CD4-positive, alpha-beta T cell (primary cell): Measurements from ENCODE around the gene B4GALT1. TPM values are rescaled to one million over a fixed set of nuclear protein-coding genes. Genes with fewer than 3 reads are reported as not detected.
A peak's percentile ranks its signal among the peaks of the same experiment; 100 is the strongest.

Experiments
- ATAC-seq: fragments of 200-7000 bp; cut with Tn5 transposase; one replicate; pipeline ENCODE4 v1.10.0; 2022; ENCODE audit warnings: mild to moderate bottlenecking; ENCODE audit not compliant: poor library complexity
- CTCF ChIA-PET: fragments of 350-600 bp; sonication (Branson Sonifier 250); formaldehyde crosslinking; loops from one replicate; lab custom pipeline; 2021; ENCODE audit warnings: antibody characterized with exemption, inconsistent platforms; lab: Charles Lee
- POLR2A ChIA-PET: fragments of 350-600 bp; sonication (Branson Sonifier 250); formaldehyde crosslinking; loops from one replicate; lab custom pipeline; 2021; ENCODE audit warnings: antibody characterized with exemption, inconsistent platforms; lab: Charles Lee
- DNase-seq, 14 experiments: peaks; one replicate each; pipeline ENCODE4 v3.0.0-alpha.2; 2013 to 2020; ENCODE audit warnings: mixed read lengths in 2 of 14
- H3K27ac ChIP-seq, 2 donors: one replicate each; pipeline versions ENCODE4 v1.5.1 to v1.7.0; 2013; ENCODE audit warnings: low read length in 2 of 2, low read depth in 1 of 2, mild to moderate bottlenecking in 1 of 2
- H3K27me3 ChIP-seq, 2 experiments: 1 replicate in 1 of 2; 2 replicates in 1 of 2; pipeline versions ENCODE4 v1.6.1 to v1.7.0; 2013; ENCODE audit warnings: low read length in 2 of 2, control low read depth in 1 of 2, mild to moderate bottlenecking in 1 of 2, moderate library complexity in 1 of 2; ENCODE audit not compliant: insufficient read depth in 2 of 2, control insufficient read depth in 1 of 2
- H3K36me3 ChIP-seq: one replicate; pipeline ENCODE4 v1.6.1; 2013; ENCODE audit warnings: low read length, control low read depth; ENCODE audit not compliant: insufficient read depth
- H3K4me1 ChIP-seq: one replicate; pipeline ENCODE4 v1.6.1; 2013; ENCODE audit warnings: low read length, control low read depth; ENCODE audit not compliant: insufficient read depth
- H3K4me3 ChIP-seq: one replicate; pipeline ENCODE4 v1.5.1; 2013; ENCODE audit warnings: mild to moderate bottlenecking, low read length, moderate library complexity
- H3K9me3 ChIP-seq, 2 experiments: 1 replicate in 1 of 2; 2 replicates in 1 of 2; pipeline versions ENCODE4 v1.6.1 to v1.7.0; 2013; ENCODE audit warnings: low read length in 2 of 2, mild to moderate bottlenecking in 2 of 2, control low read depth in 1 of 2, moderate library complexity in 1 of 2; ENCODE audit not compliant: control insufficient read depth in 1 of 2, insufficient read depth in 1 of 2
- H3K27ac Mint-ChIP-seq: one replicate; pipeline ENCODE4 v1.8.0; 2020; ENCODE audit warnings: mixed read lengths
- H3K27me3 Mint-ChIP-seq: one replicate; pipeline ENCODE4 v1.8.0; 2021; ENCODE audit warnings: mixed read lengths
- H3K36me3 Mint-ChIP-seq: one replicate; pipeline ENCODE4 v1.8.0; 2021; ENCODE audit warnings: low read depth, mixed read lengths
- H3K4me1 Mint-ChIP-seq: one replicate; pipeline ENCODE4 v1.8.0; 2021; ENCODE audit warnings: low read depth, mixed read lengths
- H3K4me3 Mint-ChIP-seq: one replicate; pipeline ENCODE4 v1.8.0; 2020; ENCODE audit warnings: mild to moderate bottlenecking, mixed read lengths
- H3K9me3 Mint-ChIP-seq: one replicate; pipeline ENCODE4 v1.8.0; 2020; ENCODE audit warnings: mixed read lengths
- intact Hi-C, 2 experiments: fragments of 100-400 bp; cut with DNase I in 1 of 2; cut with micrococcal nuclease in 1 of 2; formaldehyde crosslinking; loops; one replicate each; pipeline versions ENCODE4 v1.15.1 to v1.9.0; 2023 to 2025; cut with DNase I, micrococcal nuclease
- total RNA-seq, 174 experiments: library from RNA in 2 of 174; stranded (reverse) in 2 of 174; gene quantifications; one replicate each; pipeline ENCODE4 v1.2.3 and lab custom pipeline; 2021 to 2026
- TF ChIP-seq, protein P1 (sequence below): fragments of 200-600 bp; IDR thresholded peaks from one replicate; pipeline ENCODE4 v1.8.0; 2022; ENCODE audit warnings: antibody characterized with exemption, mild to moderate bottlenecking

The B4GALT1 gene
- total RNA-seq, 2 experiments from 2014 or later = 74.7 to 77.0 TPM

GRCh38 chr9:33151601-33152000 is 15.5 kb downstream of the B4GALT1 start:
- H3K4me3 ChIP-seq = no peak overlapping the region
- Mint-ChIP-seq H3K4me3 (no peak overlapping the region), H3K9me3 (peaks cover 5% of the 10 kb centered on the region), H3K4me1 (peaks cover 81% of the 10 kb centered on the region), H3K27me3 (no peaks in the 10 kb centered on the region), H3K27ac (peak overlapping the region; percentile 31), H3K36me3 (peaks cover 5% of the 10 kb centered on the region)
- no peak overlapping the region for H3K27ac ChIP-seq
- peaks cover 68% of the 10 kb centered on the region for H3K4me1 ChIP-seq
- no peaks in the 10 kb centered on the region for H3K27me3 ChIP-seq
- DNase-seq = no peak
- CTCF ChIA-PET = interaction anchor here (1.9 kb wide), 1 partner anchor 10 kb away, joined by 7 read pairs; no protein-coding TSS in a partner anchor
- POLR2A ChIA-PET = interaction anchor here (1.2 to 2.2 kb wide), 6 partner anchors 8 to 127 kb away, joined by 3 to 13 read pairs (median 4); partner anchors contain the start of genes B4GALT1 and DNAJA1
- intact Hi-C loops = no loop called here
- no peaks in the 10 kb centered on the region for H3K9me3 ChIP-seq
- TF ChIP-seq, protein P1, sequence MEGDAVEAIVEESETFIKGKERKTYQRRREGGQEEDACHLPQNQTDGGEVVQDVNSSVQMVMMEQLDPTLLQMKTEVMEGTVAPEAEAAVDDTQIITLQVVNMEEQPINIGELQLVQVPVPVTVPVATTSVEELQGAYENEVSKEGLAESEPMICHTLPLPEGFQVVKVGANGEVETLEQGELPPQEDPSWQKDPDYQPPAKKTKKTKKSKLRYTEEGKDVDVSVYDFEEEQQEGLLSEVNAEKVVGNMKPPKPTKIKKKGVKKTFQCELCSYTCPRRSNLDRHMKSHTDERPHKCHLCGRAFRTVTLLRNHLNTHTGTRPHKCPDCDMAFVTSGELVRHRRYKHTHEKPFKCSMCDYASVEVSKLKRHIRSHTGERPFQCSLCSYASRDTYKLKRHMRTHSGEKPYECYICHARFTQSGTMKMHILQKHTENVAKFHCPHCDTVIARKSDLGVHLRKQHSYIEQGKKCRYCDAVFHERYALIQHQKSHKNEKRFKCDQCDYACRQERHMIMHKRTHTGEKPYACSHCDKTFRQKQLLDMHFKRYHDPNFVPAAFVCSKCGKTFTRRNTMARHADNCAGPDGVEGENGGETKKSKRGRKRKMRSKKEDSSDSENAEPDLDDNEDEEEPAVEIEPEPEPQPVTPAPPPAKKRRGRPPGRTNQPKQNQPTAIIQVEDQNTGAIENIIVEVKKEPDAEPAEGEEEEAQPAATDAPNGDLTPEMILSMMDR = no peak
- ATAC-seq = no peak
- H3K36me3 ChIP-seq = no peaks in the 10 kb centered on the region

DNA sequence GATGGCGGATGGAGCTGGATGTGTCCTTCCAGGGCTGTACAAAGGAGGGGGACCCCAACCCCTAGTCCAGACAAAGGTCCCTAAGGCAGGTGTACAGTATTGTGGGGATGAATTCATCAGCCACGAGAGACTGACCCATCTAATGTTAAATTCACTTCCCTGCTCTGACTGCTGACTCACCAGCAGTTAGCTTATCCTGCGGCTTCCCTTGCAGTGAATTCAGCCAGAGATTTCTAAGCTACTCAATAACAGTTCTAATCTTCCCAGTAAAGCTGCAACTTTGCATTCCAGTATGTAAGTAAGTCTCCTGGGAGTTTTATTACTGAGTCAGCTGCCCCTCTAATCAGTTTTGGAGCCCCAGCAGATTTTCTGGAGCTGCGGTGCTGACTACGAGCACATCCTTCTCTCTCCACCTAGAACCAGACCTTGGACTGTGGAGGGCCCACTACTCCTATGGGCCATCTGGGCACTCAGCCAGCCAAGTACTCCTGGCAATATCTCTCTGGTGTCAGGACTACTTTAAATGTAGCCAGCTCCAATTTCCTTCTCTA is 16.1 kb downstream of the B4GALT1 start:
- Histone ChIP-seq H3K27ac (no peak overlapping the region), H3K36me3 (no peaks in the 10 kb centered on the region), H3K4me1 (peaks cover 69% of the 10 kb centered on the region), H3K4me3 (no peak overlapping the region), H3K27me3 (no peaks in the 10 kb centered on the region), H3K9me3 (no peaks in the 10 kb centered on the region)
- Mint-ChIP-seq H3K9me3 (peaks cover 5% of the 10 kb centered on the region), H3K4me1 (peaks cover 87% of the 10 kb centered on the region), H3K27ac (peak overlapping the region; percentile 31), H3K36me3 (peaks cover 5% of the 10 kb centered on the region), H3K4me3 (no peak overlapping the region), H3K27me3 (no peaks in the 10 kb centered on the region)
- no peak for ATAC-seq
- intact Hi-C loops = no loop called here
- no peak for DNase-seq
- ChIA-PET POLR2A (interaction anchor here (1.2 to 2.2 kb wide), 6 partner anchors 8 to 126 kb away, joined by 3 to 13 read pairs (median 4); partner anchors contain the start of genes B4GALT1 and DNAJA1), CTCF (interaction anchor here (1.1 to 1.9 kb wide), 2 partner anchors 11 to 24 kb away, joined by 3 to 7 read pairs; no protein-coding TSS in a partner anchor)
- TF ChIP-seq, protein P1 = no peak

DNA sequence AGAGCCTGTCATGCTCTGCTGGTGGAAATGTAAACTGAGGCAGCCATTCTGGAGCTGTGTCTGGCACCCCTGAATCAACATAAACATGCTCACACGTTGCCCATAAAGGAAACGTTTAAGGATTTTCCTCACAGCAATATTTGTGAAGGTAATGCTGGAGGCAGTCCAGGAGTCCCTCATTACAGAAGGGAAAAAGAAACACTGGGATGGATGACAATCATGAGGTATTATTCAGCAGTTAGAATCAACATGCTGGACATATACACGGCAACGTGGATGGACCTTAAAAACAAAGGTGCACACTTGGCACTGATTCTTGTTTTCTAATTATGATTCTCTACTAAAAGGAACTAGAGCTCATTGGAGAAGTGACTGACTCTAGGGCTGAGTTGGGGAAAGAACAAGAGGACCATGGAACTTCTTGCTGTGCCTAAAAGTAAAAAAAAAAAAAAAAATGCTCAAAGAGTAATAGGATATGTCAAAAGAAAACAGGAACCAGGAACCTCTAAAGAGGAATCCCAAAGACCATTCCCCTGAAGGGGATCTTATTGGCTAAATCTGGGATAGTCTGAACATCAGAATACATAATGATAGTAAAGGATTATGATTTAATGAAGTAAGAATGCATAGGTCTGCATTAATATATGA is 18.6 kb downstream of the B4GALT1 start:
- ATAC-seq (no peak), DNase-seq (no peak)
- Mint-ChIP-seq H3K27me3 (no peaks in the 10 kb centered on the region), H3K9me3 (peaks cover 3% of the 10 kb centered on the region), H3K4me1 (peaks cover 83% of the 10 kb centered on the region), H3K27ac (no peak overlapping the region), H3K36me3 (peaks cover 5% of the 10 kb centered on the region), H3K4me3 (no peak overlapping the region)
- Histone ChIP-seq H3K36me3 (no peaks in the 10 kb centered on the region), H3K27me3 (no peaks in the 10 kb centered on the region), H3K4me1 (peaks cover 75% of the 10 kb centered on the region), H3K27ac (no peak overlapping the region), H3K9me3 (no peaks in the 10 kb centered on the region), H3K4me3 (no peak overlapping the region)
- POLR2A ChIA-PET = no interaction called here
- CTCF ChIA-PET = no interaction called here
- intact Hi-C loops = loop anchor here in 1 of 2 experiments (2.0 kb wide), 1 partner anchor 16 kb away; no protein-coding TSS in a partner anchor
- TF ChIP-seq, protein P1 = no peak
